GM23338 (cell line): ENCODE measurements around the gene FUNDC2.

Experiments used
- CREB1 ChIP-seq: fragments of 250-450 bp; sonication (Bioruptor Pico); IDR thresholded peaks from 2 replicates; pipeline ENCODE4 v1.5.0; 2020; ENCODE audit warnings: low read depth, mild to moderate bottlenecking, moderate library complexity
- EZH2 ChIP-seq: fragments of 200-600 bp; sonication (generic); IDR thresholded peaks from one replicate; pipeline ENCODE4 v1.8.0; 2017; ENCODE audit warnings: antibody characterized with exemption, mild to moderate bottlenecking, low read depth; ENCODE audit not compliant: unreplicated experiment
- EZH2phosphoT487 ChIP-seq: fragments of 200-600 bp; sonication (generic); IDR thresholded peaks from one replicate; pipeline ENCODE4 v1.8.1; 2018; ENCODE audit warnings: antibody characterized with exemption; ENCODE audit not compliant: unreplicated experiment
- JUNB ChIP-seq: IDR thresholded peaks from one replicate; pipeline ENCODE4 v1.6.1; 2016; ENCODE audit warnings: antibody characterized with exemption; ENCODE audit not compliant: unreplicated experiment
- POLR2AphosphoS5 ChIP-seq: IDR thresholded peaks from 2 replicates; pipeline ENCODE4 v1.6.1; 2016; ENCODE audit warnings: antibody characterized with exemption, low read depth
- STAT1 ChIP-seq: IDR thresholded peaks from one replicate; pipeline ENCODE4 v1.6.1; 2016; ENCODE audit warnings: antibody characterized with exemption; ENCODE audit not compliant: unreplicated experiment
- ZNF114 ChIP-seq: fragments of 250-450 bp; sonication (Bioruptor Pico); IDR thresholded peaks from 2 replicates; pipeline ENCODE4 v1.5.0; 2020; ENCODE audit warnings: mild to moderate bottlenecking, moderate library complexity
- ZNF331 ChIP-seq: fragments of 250-450 bp; sonication (Bioruptor Pico); IDR thresholded peaks from 2 replicates; pipeline ENCODE4 v1.5.0; 2020; ENCODE audit warnings: low read depth, mild to moderate bottlenecking, moderate library complexity
- TF ChIP-seq, protein P1 (sequence below), 2 experiments: fragments of 200-600 bp in 1 of 2; sonication (generic) in 1 of 2; conservative IDR thresholded peaks; 2 replicates each; pipeline versions ENCODE4 v1.5.1 to v1.6.1; 2016 to 2017; ENCODE audit warnings: antibody characterized with exemption in 2 of 2, low read depth in 2 of 2, mild to moderate bottlenecking in 2 of 2, moderate library complexity in 1 of 2
- TF ChIP-seq, protein P2 (sequence below): IDR thresholded peaks from one replicate; pipeline ENCODE4 v1.6.1; 2018; ENCODE audit warnings: antibody characterized with exemption; ENCODE audit not compliant: unreplicated experiment

DNA sequence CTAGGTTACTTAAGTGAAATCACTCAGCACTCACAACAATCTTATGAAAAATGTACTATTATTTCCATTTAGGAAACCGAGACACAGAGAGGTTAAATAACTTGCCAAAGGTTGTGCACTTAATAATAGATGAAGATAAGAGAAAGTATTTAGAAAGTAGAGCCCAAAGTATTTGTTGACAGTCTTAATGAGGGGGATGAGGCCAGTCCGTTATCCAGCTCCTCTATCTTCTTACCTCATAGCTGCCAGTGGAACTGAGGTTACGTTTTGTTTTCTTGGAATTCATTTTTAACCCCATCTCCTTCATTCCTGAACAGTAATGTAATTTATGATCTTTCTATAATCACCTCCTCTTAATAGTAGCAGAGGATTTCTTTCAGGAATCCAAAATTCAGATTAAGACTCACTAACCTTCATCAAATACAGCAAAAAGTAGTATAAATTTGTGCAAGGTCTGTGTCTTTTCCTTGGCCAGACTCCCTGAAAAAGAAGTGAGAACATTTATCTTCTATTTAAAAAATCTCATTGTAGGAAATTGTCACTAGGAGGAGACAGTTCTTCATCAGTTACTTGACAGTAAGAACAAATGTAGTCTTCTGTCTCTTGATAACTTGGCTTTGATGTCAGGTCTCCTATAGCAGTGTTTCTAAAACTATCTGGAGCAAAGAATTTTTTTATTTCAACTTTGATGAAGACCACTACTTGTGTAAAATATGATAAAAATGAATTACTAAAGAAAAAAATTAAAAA is 39.6 kb upstream of the FUNDC2 start:
- TF ChIP-seq, protein P1, sequence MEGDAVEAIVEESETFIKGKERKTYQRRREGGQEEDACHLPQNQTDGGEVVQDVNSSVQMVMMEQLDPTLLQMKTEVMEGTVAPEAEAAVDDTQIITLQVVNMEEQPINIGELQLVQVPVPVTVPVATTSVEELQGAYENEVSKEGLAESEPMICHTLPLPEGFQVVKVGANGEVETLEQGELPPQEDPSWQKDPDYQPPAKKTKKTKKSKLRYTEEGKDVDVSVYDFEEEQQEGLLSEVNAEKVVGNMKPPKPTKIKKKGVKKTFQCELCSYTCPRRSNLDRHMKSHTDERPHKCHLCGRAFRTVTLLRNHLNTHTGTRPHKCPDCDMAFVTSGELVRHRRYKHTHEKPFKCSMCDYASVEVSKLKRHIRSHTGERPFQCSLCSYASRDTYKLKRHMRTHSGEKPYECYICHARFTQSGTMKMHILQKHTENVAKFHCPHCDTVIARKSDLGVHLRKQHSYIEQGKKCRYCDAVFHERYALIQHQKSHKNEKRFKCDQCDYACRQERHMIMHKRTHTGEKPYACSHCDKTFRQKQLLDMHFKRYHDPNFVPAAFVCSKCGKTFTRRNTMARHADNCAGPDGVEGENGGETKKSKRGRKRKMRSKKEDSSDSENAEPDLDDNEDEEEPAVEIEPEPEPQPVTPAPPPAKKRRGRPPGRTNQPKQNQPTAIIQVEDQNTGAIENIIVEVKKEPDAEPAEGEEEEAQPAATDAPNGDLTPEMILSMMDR (conservative IDR thresholded peaks at IDR 0.05; ENCODE audit: low read depth in 2 of 2): no peak; a peak in 1 of 4 replicates
- TF ChIP-seq ZNF331 (CRISPR knock-in tag): no peak
- TF ChIP-seq EZH2: no peak
- TF ChIP-seq, protein P2, sequence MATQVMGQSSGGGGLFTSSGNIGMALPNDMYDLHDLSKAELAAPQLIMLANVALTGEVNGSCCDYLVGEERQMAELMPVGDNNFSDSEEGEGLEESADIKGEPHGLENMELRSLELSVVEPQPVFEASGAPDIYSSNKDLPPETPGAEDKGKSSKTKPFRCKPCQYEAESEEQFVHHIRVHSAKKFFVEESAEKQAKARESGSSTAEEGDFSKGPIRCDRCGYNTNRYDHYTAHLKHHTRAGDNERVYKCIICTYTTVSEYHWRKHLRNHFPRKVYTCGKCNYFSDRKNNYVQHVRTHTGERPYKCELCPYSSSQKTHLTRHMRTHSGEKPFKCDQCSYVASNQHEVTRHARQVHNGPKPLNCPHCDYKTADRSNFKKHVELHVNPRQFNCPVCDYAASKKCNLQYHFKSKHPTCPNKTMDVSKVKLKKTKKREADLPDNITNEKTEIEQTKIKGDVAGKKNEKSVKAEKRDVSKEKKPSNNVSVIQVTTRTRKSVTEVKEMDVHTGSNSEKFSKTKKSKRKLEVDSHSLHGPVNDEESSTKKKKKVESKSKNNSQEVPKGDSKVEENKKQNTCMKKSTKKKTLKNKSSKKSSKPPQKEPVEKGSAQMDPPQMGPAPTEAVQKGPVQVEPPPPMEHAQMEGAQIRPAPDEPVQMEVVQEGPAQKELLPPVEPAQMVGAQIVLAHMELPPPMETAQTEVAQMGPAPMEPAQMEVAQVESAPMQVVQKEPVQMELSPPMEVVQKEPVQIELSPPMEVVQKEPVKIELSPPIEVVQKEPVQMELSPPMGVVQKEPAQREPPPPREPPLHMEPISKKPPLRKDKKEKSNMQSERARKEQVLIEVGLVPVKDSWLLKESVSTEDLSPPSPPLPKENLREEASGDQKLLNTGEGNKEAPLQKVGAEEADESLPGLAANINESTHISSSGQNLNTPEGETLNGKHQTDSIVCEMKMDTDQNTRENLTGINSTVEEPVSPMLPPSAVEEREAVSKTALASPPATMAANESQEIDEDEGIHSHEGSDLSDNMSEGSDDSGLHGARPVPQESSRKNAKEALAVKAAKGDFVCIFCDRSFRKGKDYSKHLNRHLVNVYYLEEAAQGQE: no peak
- TF ChIP-seq POLR2AphosphoS5: no peak
- no peak for TF ChIP-seq CREB1 (CRISPR knock-in tag)
- TF ChIP-seq JUNB: no peak
- no peak for TF ChIP-seq EZH2phosphoT487
- TF ChIP-seq STAT1: no peak
- TF ChIP-seq ZNF114 (CRISPR knock-in tag): no peak
